Left lung (tissue), 10 donors: Measurements from ENCODE around the gene TELO2. TPM values are rescaled to one million over a fixed set of nuclear protein-coding genes. Genes with fewer than 3 reads are reported as not detected.

Experiments
- ATAC-seq: fragments of 200-7000 bp; cut with Tn5 transposase; one replicate; pipeline ENCODE4 v1.9.1; 2020; ENCODE audit warnings: moderate library complexity
- DNase-seq, 4 donors: peaks; one replicate each; pipeline ENCODE4 v3.0.0-alpha.2; 2013 to 2020
- H3K27ac ChIP-seq, 2 donors: fragments of 200-600 bp; sonication (generic) in 1 of 2; one replicate each; pipeline versions ENCODE4 v1.5.0 to v1.8.0; 2020 to 2021
- H3K27me3 ChIP-seq, 2 donors: fragments of 200-600 bp; sonication (generic) in 1 of 2; one replicate each; pipeline versions ENCODE4 v1.5.0 to v1.8.0; 2020 to 2021
- H3K36me3 ChIP-seq, 2 donors: fragments of 200-600 bp; sonication (generic) in 1 of 2; one replicate each; pipeline versions ENCODE4 v1.5.0 to v1.8.0; 2020 to 2021
- H3K4me1 ChIP-seq, 2 donors: fragments of 200-600 bp; one replicate each; pipeline ENCODE4 v1.8.0; 2021
- H3K4me3 ChIP-seq, 2 donors: fragments of 200-600 bp; sonication (generic) in 1 of 2; one replicate each; pipeline versions ENCODE4 v1.5.0 to v1.8.0; 2020 to 2021; ENCODE audit warnings: mild to moderate bottlenecking in 1 of 2
- H3K9me3 ChIP-seq, 2 donors: fragments of 200-600 bp; sonication (generic) in 1 of 2; one replicate each; pipeline versions ENCODE4 v1.5.0 to v1.8.0; 2020 to 2021
- CTCF ChIP-seq, 2 donors: fragments of 200-600 bp; sonication (generic) in 1 of 2; IDR thresholded peaks; one replicate each; pipeline versions ENCODE4 v1.5.0 to v1.8.0; 2021; ENCODE audit warnings: antibody characterized with exemption in 2 of 2
- intact Hi-C, 2 donors: fragments of 100-400 bp; cut with DNase I; formaldehyde crosslinking; loops; one replicate each; pipeline versions ENCODE4 v1.11.2 to v1.14.2; 2022
- polyA plus RNA-seq, 6 donors: library from polyadenylated mRNA; unstranded; fragments of 120-200 nt; gene quantifications; one replicate each; pipeline ENCODE4 v1.2.1, GENCODE V29; 2013; ENCODE audit not compliant: insufficient read length in 6 of 6
- total RNA-seq, 2 donors: library from RNA; stranded (reverse); fragmentation: NEBNext Ultra II Directional; extraction: Animal tissue kit (Norgen Biotek cat#: 25700); gene quantifications; one replicate each; pipeline ENCODE4 v1.2.1, GENCODE V29; 2021
- donor health status: DM: no; HTN: yes; CAD: no.
- donor health status: DM: no; HTN: no; CAD: no.

TELO2 gene
- total and polyA plus RNA-seq, 8 donors = 24.5 to 49.1 (median 35.1) TPM

DNA sequence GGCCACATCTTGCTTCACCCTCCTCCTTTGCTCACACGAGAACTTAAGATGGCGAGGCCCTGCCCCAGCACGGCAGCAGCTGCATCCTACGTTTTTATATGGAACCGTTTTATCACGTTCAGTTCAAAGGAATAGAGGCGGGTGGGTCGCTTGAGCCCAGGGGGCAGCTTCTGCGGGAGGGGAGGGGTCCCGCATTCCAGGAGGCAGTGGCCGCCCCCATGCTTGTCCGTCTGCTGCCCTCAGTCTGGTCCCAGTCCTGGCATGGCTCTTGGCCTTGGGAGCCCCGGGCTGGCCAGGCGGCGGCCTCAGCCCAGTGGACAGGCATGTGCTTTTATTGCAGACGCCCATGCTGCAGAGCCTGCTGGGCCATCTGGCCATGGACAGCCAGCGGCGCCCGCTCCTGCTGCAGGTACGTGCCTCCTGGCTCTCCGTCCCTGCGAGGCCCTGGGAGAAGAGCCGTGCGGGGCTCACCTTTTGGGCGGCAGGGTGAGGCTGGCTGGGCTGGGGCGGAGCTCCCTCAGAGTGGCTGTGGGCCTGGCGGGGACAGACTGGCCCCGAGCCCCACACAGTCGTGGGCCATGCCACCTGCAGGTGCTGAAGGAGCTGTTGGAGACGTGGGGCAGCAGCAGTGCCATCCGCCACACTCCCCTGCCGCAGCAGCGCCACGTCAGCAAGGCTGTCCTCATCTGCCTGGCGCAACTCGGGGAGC, 6.8 kb downstream of the TELO2 start:
- H3K9me3 ChIP-seq = no peaks in the 10 kb centered on the region
- no peak overlapping the region for H3K27ac ChIP-seq
- no peak for ATAC-seq
- H3K27me3 ChIP-seq = no peaks in the 10 kb centered on the region
- no peak for DNase-seq
- no peak for TF ChIP-seq CTCF (IDR thresholded peaks at IDR 0.05)
- H3K4me3 ChIP-seq = no peak overlapping the region
- peaks cover 0 to 91% of the 10 kb centered on the region in 2 donors for H3K36me3 ChIP-seq
- H3K4me1 ChIP-seq = peaks cover under 1 to 5% of the 10 kb centered on the region in 2 donors
- intact Hi-C loops = no loop called here

DNA sequence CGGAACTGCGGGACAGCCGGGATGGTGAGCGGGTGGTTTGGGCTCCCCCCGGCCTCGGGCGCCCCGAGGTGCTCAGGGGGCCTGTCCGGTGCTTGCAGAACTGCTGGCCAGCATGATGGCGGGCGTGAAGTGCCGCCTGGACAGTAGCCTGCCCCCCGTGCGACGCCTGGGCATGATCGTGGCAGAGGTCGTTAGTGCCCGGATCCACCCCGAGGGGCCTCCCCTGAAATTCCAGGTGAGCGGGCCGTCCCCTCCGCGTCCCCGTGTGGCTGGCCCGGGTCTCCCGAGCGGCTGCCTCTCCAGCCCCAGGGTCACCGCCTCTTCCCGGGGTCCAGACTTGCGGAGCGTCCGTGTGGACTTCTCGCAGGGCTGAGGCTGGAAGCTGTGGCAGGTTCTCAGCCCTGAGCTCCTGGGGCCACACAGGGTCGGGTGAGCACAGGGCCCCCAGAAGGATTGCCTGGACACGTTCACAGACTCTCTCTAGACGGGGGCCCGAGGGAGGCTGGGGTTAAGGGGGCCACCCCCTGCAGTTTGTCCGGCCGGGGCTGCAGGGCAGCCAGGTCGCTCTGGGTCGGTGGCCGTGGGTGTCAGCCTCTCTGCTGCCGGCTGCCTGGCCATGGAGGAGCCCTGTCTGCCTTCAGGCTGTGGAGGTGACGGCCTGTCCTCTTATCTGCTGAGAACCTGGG, 7.4 kb downstream of the TELO2 start:
- peaks cover 0 to 91% of the 10 kb centered on the region in 2 donors for H3K36me3 ChIP-seq

GRCh38 chr16:1501630-1502029, 8.5 kb downstream of the TELO2 start:
- TF ChIP-seq CTCF (IDR thresholded peaks at IDR 0.05) = no peak
- no peak for DNase-seq
- Histone ChIP-seq H3K4me1 (no peaks in the 10 kb centered on the region), H3K27me3 (no peaks in the 10 kb centered on the region), H3K27ac (no peak overlapping the region), H3K4me3 (no peak overlapping the region), H3K9me3 (no peaks in the 10 kb centered on the region), H3K36me3 (peaks cover 0 to 91% of the 10 kb centered on the region in 2 donors)
- intact Hi-C loops = no loop called here
- ATAC-seq = no peak

More for the DNA sequence above, 7.4 kb downstream of the TELO2 start:
- no peaks in the 10 kb centered on the region for H3K9me3 ChIP-seq
- H3K4me3 ChIP-seq = no peak overlapping the region
- H3K4me1 ChIP-seq = no peaks in the 10 kb centered on the region
- H3K27me3 ChIP-seq = no peaks in the 10 kb centered on the region
- no peak for ATAC-seq
- no peak for TF ChIP-seq CTCF (IDR thresholded peaks at IDR 0.05)
- DNase-seq = peak in 1 of 4 donors; percentile 75
- intact Hi-C loops = no loop called here
- H3K27ac ChIP-seq = no peak overlapping the region

GRCh38 chr16:1502092-1503004, 9.2 kb downstream of the TELO2 start:
- DNase-seq (peak in 1 of 4 donors; percentile 73), ATAC-seq (no peak)
- intact Hi-C loops = no loop called here
- Histone ChIP-seq H3K27ac (no peak overlapping the region), H3K4me1 (no peaks in the 10 kb centered on the region), H3K36me3 (peaks cover 0 to 91% of the 10 kb centered on the region in 2 donors), H3K27me3 (no peaks in the 10 kb centered on the region), H3K9me3 (no peaks in the 10 kb centered on the region), H3K4me3 (no peak overlapping the region)
- no peak for TF ChIP-seq CTCF (IDR thresholded peaks at IDR 0.05)
